Trophoblast cell (in vitro differentiated cells and primary cell): ENCODE results near the gene AIRE.

Source experiments
- DNase-seq, 2 donors: peaks; one replicate each; pipeline ENCODE4 v3.0.0-alpha.2; 2016
- H2AFZ ChIP-seq: 2 replicates; pipeline ENCODE4 v1.6.1; 2013; ENCODE audit warnings: low read length, moderate library complexity, mild to moderate bottlenecking; ENCODE audit not compliant: insufficient read depth, poor library complexity
- H2AK5ac ChIP-seq: 2 replicates; pipeline ENCODE4 v1.6.1; 2013; ENCODE audit warnings: mild to moderate bottlenecking, low read length
- H2BK120ac ChIP-seq: 2 replicates; pipeline ENCODE4 v1.6.1; 2013; ENCODE audit warnings: low read length, mild to moderate bottlenecking, moderate library complexity; ENCODE audit not compliant: insufficient read depth, poor library complexity
- H2BK12ac ChIP-seq: 2 replicates; pipeline ENCODE4 v1.6.1; 2013; ENCODE audit warnings: mild to moderate bottlenecking, low read length, moderate library complexity
- H2BK5ac ChIP-seq: 2 replicates; pipeline ENCODE4 v1.6.1; 2013; ENCODE audit warnings: low read length, low read depth, moderate library complexity, mild to moderate bottlenecking; ENCODE audit not compliant: poor library complexity
- H3K14ac ChIP-seq: 2 replicates; pipeline ENCODE4 v1.6.1; 2013; ENCODE audit warnings: mild to moderate bottlenecking, low read length
- H3K18ac ChIP-seq: 2 replicates; pipeline ENCODE4 v1.6.1; 2013; ENCODE audit warnings: mild to moderate bottlenecking, low read length
- H3K23ac ChIP-seq: 2 replicates; pipeline ENCODE4 v1.6.1; 2013; ENCODE audit warnings: low read length
- H3K27ac ChIP-seq: 2 replicates; pipeline ENCODE4 v1.5.1; 2013; ENCODE audit warnings: low read depth, mild to moderate bottlenecking, inconsistent platforms, low read length, moderate library complexity
- H3K27me3 ChIP-seq: 2 replicates; pipeline ENCODE4 v1.6.1; 2013; ENCODE audit warnings: inconsistent platforms, mild to moderate bottlenecking, low read length, moderate library complexity; ENCODE audit not compliant: insufficient read depth
- H3K36me3 ChIP-seq, 2 experiments: 1 replicate in 1 of 2; 2 replicates in 1 of 2; pipeline ENCODE4 v1.6.1; 2013; ENCODE audit warnings: low read length in 2 of 2, mild to moderate bottlenecking in 2 of 2, moderate library complexity in 1 of 2; ENCODE audit not compliant: insufficient read depth in 2 of 2, control insufficient read depth in 1 of 2
- H3K4ac ChIP-seq: 2 replicates; pipeline ENCODE4 v1.6.1; 2013; ENCODE audit warnings: low read depth, mild to moderate bottlenecking, low read length, moderate library complexity
- H3K4me1 ChIP-seq, 2 experiments: 1 replicate in 1 of 2; 2 replicates in 1 of 2; pipeline ENCODE4 v1.6.1; 2013; ENCODE audit warnings: low read length in 2 of 2, mild to moderate bottlenecking in 2 of 2, moderate library complexity in 1 of 2; ENCODE audit not compliant: insufficient read depth in 2 of 2, control insufficient read depth in 1 of 2
- H3K4me2 ChIP-seq: 2 replicates; pipeline ENCODE4 v1.6.1; 2013; ENCODE audit warnings: inconsistent platforms, mild to moderate bottlenecking, low read length, moderate library complexity
- H3K4me3 ChIP-seq: 2 replicates; pipeline ENCODE4 v1.5.1; 2013; ENCODE audit warnings: mild to moderate bottlenecking, low read depth, low read length, inconsistent platforms
- H3K79me1 ChIP-seq: one replicate; pipeline ENCODE4 v1.6.1; 2013; ENCODE audit warnings: low read length
- H3K79me2 ChIP-seq: 2 replicates; pipeline ENCODE4 v1.6.1; 2013; ENCODE audit warnings: low read length, mild to moderate bottlenecking; ENCODE audit not compliant: control insufficient read depth, insufficient read depth, poor library complexity
- H3K9ac ChIP-seq: 2 replicates; pipeline ENCODE4 v1.6.1; 2013; ENCODE audit warnings: mild to moderate bottlenecking, low read length
- H3K9me3 ChIP-seq: 2 replicates; pipeline ENCODE4 v1.6.1; 2013; ENCODE audit warnings: low read depth, mild to moderate bottlenecking, control low read depth, inconsistent platforms, low read length; ENCODE audit not compliant: insufficient read depth
- H4K12ac ChIP-seq: 2 replicates; pipeline ENCODE4 v1.6.1; 2013; ENCODE audit warnings: low read depth, mild to moderate bottlenecking, low read length, moderate library complexity
- H4K8ac ChIP-seq: 2 replicates; pipeline ENCODE4 v1.6.1; 2013; ENCODE audit warnings: low read depth, mild to moderate bottlenecking, low read length, moderate library complexity
- H4K91ac ChIP-seq: one replicate; pipeline ENCODE4 v1.6.1; 2013; ENCODE audit warnings: low read depth, mild to moderate bottlenecking, low read length, moderate library complexity
- WGBS: extraction: QIAGEN DNeasy Blood & Tissue Kit; methylation state at CpG from one replicate; pipeline ENCODE4 v1.1.7; 2013; ENCODE audit warnings: missing lambda C conversion rate; ENCODE audit not compliant: insufficient read length, insufficient coverage; ENCODE audit errors: extremely low coverage; 5-methylcytosine and 5-hydroxymethylcytosine counted together

AIRE gene

GRCh38 chr21:44283948-44284347 lies 1.7 kb upstream of the AIRE start:
- Histone ChIP-seq H3K27me3 (no peaks in the 10 kb centered on the region), H4K8ac (no peak overlapping the region), H2BK120ac (no peak overlapping the region), H3K4me2 (no peak overlapping the region), H3K18ac (no peak overlapping the region), H2AFZ (no peak overlapping the region), H3K23ac (no peak overlapping the region), H3K9me3 (no peaks in the 10 kb centered on the region), H2BK5ac (no peak overlapping the region), H3K36me3 (no peaks in the 10 kb centered on the region), H3K4me1 (peaks cover 0 to 4% of the 10 kb centered on the region in 2 experiments), H3K27ac (no peak overlapping the region), H3K4ac (no peak overlapping the region), H4K91ac (no peak overlapping the region), H3K9ac (no peak overlapping the region), H3K4me3 (no peak overlapping the region), H3K14ac (no peak overlapping the region), H2AK5ac (no peak overlapping the region), H3K79me1 (no peaks in the 10 kb centered on the region), H3K79me2 (no peaks in the 10 kb centered on the region), H2BK12ac (no peak overlapping the region), H4K12ac (no peak overlapping the region)
- no CpG with 5 or more reads among the region's 11 CpGs for WGBS
- no peak for DNase-seq

DNA sequence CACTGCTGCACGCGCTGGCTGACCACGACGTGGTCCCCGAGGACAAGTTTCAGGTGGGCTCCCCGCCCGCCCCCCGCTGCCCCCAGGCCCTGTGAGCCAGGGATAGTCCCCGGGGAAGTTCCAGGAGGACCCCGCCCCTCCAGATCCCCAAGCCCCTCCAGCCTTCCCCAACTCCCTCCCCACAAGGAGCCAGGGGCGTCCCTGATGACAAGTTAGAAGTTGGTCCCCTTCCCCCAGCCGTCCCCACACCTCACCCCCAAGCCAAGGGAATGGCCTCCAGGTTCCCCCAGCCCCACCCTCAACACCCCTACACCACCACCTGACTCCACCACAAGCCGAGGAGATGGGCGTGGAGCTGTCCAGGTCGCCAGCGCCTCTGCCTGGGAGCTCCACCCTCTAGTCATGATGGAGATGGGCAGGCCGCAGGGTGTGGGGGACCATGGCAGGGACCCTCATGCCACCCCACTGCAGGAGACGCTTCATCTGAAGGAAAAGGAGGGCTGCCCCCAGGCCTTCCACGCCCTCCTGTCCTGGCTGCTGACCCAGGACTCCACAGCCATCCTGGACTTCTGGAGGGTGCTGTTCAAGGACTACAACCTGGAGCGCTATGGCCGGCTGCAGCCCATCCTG lies 525 bp downstream of the AIRE start:
- Histone ChIP-seq H3K14ac (no peak overlapping the region), H3K27ac (no peak overlapping the region), H4K8ac (no peak overlapping the region), H3K36me3 (no peaks in the 10 kb centered on the region), H3K23ac (no peak overlapping the region), H4K12ac (no peak overlapping the region), H2BK5ac (no peak overlapping the region), H3K4me3 (no peak overlapping the region), H3K18ac (no peak overlapping the region), H3K4me2 (no peak overlapping the region), H3K27me3 (no peaks in the 10 kb centered on the region), H2AFZ (no peak overlapping the region), H3K79me1 (no peaks in the 10 kb centered on the region), H3K9me3 (no peaks in the 10 kb centered on the region), H3K9ac (no peak overlapping the region), H2AK5ac (no peak overlapping the region), H2BK120ac (no peak overlapping the region), H3K79me2 (no peaks in the 10 kb centered on the region), H3K4me1 (peaks cover 0 to 4% of the 10 kb centered on the region in 2 experiments), H3K4ac (no peak overlapping the region), H4K91ac (no peak overlapping the region), H2BK12ac (no peak overlapping the region)
- no peak for DNase-seq
- WGBS = no CpG with 5 or more reads among the region's 21 CpGs

DNA sequence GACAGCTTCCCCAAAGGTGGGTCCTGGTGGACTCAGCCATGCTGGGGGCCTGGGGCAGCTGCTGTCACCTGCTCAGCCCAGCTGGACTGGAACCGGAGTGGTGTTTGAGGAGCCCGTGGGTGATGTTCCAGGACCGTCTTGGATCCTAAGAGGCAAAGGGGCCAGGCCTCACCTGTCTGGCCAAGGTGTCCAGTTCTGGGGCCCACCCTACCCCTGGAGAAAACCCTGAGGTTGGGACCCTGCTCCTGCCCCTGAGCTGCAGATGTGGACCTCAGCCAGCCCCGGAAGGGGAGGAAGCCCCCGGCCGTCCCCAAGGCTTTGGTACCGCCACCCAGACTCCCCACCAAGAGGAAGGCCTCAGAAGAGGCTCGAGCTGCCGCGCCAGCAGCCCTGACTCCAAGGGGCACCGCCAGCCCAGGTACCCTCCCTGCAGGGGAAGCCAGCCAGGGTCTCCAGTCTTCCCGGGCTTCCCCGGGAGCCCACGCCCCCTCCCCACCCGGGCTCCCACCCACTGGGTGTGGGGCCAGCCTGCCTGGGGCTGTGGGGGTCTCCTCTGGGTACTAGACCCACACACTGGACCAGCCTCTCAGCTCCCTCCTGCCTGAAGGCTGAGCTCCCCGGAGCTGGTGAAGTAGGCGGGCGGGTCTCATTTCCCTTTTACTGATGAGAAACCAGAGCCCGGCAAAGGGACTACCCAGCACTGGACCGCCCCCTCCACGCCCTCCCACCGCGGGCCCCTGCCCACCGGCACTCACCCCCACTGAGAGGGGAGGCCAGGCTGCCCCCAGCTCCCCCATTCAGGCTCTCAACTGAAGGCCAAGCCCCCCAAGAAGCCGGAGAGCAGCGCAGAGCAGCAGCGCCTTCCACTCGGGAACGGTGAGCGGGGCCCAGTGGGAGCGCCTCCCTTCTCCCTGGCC lies 1.3 kb downstream of the AIRE start:
- no peak overlapping the region for H2BK120ac ChIP-seq
- no peak overlapping the region for H3K4ac ChIP-seq
- H3K4me1 ChIP-seq = peaks cover 0 to 4% of the 10 kb centered on the region in 2 experiments
- H3K9ac ChIP-seq = no peak overlapping the region
- no peaks in the 10 kb centered on the region for H3K79me1 ChIP-seq
- no peaks in the 10 kb centered on the region for H3K79me2 ChIP-seq
- H4K12ac ChIP-seq = no peak overlapping the region
- no peak overlapping the region for H3K18ac ChIP-seq
- no peak overlapping the region for H2BK5ac ChIP-seq
- no peak overlapping the region for H3K4me2 ChIP-seq
- no peak overlapping the region for H3K23ac ChIP-seq
- H4K8ac ChIP-seq = no peak overlapping the region
- H2BK12ac ChIP-seq = no peak overlapping the region
- DNase-seq = no peak
- no peaks in the 10 kb centered on the region for H3K36me3 ChIP-seq
- no peak overlapping the region for H3K4me3 ChIP-seq
- H3K27ac ChIP-seq = no peak overlapping the region
- no CpG with 5 or more reads among the region's 31 CpGs for WGBS
- no peaks in the 10 kb centered on the region for H3K9me3 ChIP-seq
- H3K27me3 ChIP-seq = no peaks in the 10 kb centered on the region
- no peak overlapping the region for H4K91ac ChIP-seq
- H2AFZ ChIP-seq = no peak overlapping the region
- H2AK5ac ChIP-seq = no peak overlapping the region
- no peak overlapping the region for H3K14ac ChIP-seq

GRCh38 chr21:44288251-44289110 lies 2.8 kb downstream of the AIRE start:
- Histone ChIP-seq H3K18ac (no peak overlapping the region), H2BK120ac (no peak overlapping the region), H2BK12ac (no peak overlapping the region), H3K79me2 (no peaks in the 10 kb centered on the region), H3K4me1 (peaks cover 0 to 4% of the 10 kb centered on the region in 2 experiments), H2AFZ (no peak overlapping the region), H3K9me3 (no peaks in the 10 kb centered on the region), H3K4me2 (no peak overlapping the region), H2AK5ac (no peak overlapping the region), H2BK5ac (no peak overlapping the region), H3K4ac (no peak overlapping the region), H3K27ac (no peak overlapping the region), H3K23ac (no peak overlapping the region), H3K14ac (no peak overlapping the region), H4K12ac (no peak overlapping the region), H3K79me1 (no peaks in the 10 kb centered on the region), H3K27me3 (no peaks in the 10 kb centered on the region), H4K91ac (no peak overlapping the region), H3K9ac (no peak overlapping the region), H3K36me3 (no peaks in the 10 kb centered on the region), H3K4me3 (no peak overlapping the region), H4K8ac (no peak overlapping the region)
- no CpG with 5 or more reads among the region's 23 CpGs for WGBS
- DNase-seq = no peak
